GM12875 (cell line): Measurements from ENCODE around the gene ZBTB20.
A peak's percentile ranks its signal among the peaks of the same experiment; 100 is the strongest.

ENCODE experiments used
- H3K4me3 ChIP-seq: one replicate; pipeline ENCODE4 v1.5.1; 2011; ENCODE audit warnings: low read depth, low read length, control low read depth
- CTCF ChIP-seq: IDR thresholded peaks from 2 replicates; pipeline ENCODE4 v1.5.1; 2011; ENCODE audit warnings: low read depth, mild to moderate bottlenecking, control low read depth, inconsistent platforms, low read length, moderate library complexity, borderline replicate concordance; ENCODE audit not compliant: insufficient read depth

The ZBTB20 gene

GRCh38 chr3:115062412-115062956 lies 84.6 kb downstream of the ZBTB20 start:
- no peak overlapping the region for H3K4me3 ChIP-seq
- no peak for TF ChIP-seq CTCF

- no peak for TF ChIP-seq CTCF
- no peak overlapping the region for H3K4me3 ChIP-seq
Measured at GRCh38 chr3:115062009-115062408, 85.1 kb downstream of the ZBTB20 start.

- TF ChIP-seq CTCF, result no peak
- no peak overlapping the region for H3K4me3 ChIP-seq
Measured at GRCh38 chr3:115052906-115053305, 94.2 kb downstream of the ZBTB20 start.

- H3K4me3 ChIP-seq, result no peak overlapping the region
- no peak for TF ChIP-seq CTCF
Measured at GRCh38 chr3:115042351-115042750, 104.7 kb downstream of the ZBTB20 start.

GRCh38 chr3:115040673-115041286 lies 106.3 kb downstream of the ZBTB20 start:
- TF ChIP-seq CTCF, result peak; percentile 47; the same call in 1 of the 2 replicates
- H3K4me3 ChIP-seq, result no peak overlapping the region

- no peak for TF ChIP-seq CTCF
- no peak overlapping the region for H3K4me3 ChIP-seq
Measured at GRCh38 chr3:115040246-115040645, 106.8 kb downstream of the ZBTB20 start.

- no peak overlapping the region for H3K4me3 ChIP-seq
- no peak for TF ChIP-seq CTCF
Measured at GRCh38 chr3:115038817-115039216, 108.3 kb downstream of the ZBTB20 start.
